Measurements from ENCODE around the gene CHMP1B.
A peak's percentile ranks its signal among the peaks of the same experiment; 100 is the strongest.

The CHMP1B gene

GRCh38 chr18:11851146-11851805 is at the start of gene CHMP1B:
TSS of gene CHMP1B (plus strand) at chr18:11851413. CDS start at chr18:11851512, 99 bp downstream.
- peak; percentile 80 for DNase-seq (ENCODE audit: low read depth, low spot score)

- no peak for DNase-seq (ENCODE audit: low read depth, low spot score)
These were observed 49.6 kb upstream of the CHMP1B start for GRCh38 chr18:11801573-11801972.

- DNase-seq (ENCODE audit: low read depth, low spot score): no peak
These were observed 49.1 kb upstream of the CHMP1B start for GRCh38 chr18:11802158-11802557.

GRCh38 chr18:11802586-11802985 is 48.6 kb upstream of the CHMP1B start:
- no peak for DNase-seq (ENCODE audit: low read depth, low spot score)

GRCh38 chr18:11807233-11807632 is 44.0 kb upstream of the CHMP1B start:
- DNase-seq (ENCODE audit: low read depth, low spot score): no peak

GRCh38 chr18:11808001-11808855 is 43.0 kb upstream of the CHMP1B start:
- DNase-seq (ENCODE audit: low read depth, low spot score): peak; percentile 87

GRCh38 chr18:11809895-11810294 is 41.3 kb upstream of the CHMP1B start:
- DNase-seq (ENCODE audit: low read depth, low spot score): no peak

GRCh38 chr18:11810379-11810778 is 40.8 kb upstream of the CHMP1B start:
- DNase-seq (ENCODE audit: low read depth, low spot score): no peak

GRCh38 chr18:11811009-11811408 is 40.2 kb upstream of the CHMP1B start:
- no peak for DNase-seq (ENCODE audit: low read depth, low spot score)

- no peak for DNase-seq (ENCODE audit: low read depth, low spot score)
These were observed 34.0 kb upstream of the CHMP1B start for GRCh38 chr18:11817229-11817628.

GRCh38 chr18:11818486-11819203 is 32.6 kb upstream of the CHMP1B start:
- DNase-seq (ENCODE audit: low read depth, low spot score): no peak

GRCh38 chr18:11819938-11820337 is 31.3 kb upstream of the CHMP1B start:
- DNase-seq (ENCODE audit: low read depth, low spot score): no peak

GRCh38 chr18:11820697-11821096 is 30.5 kb upstream of the CHMP1B start:
- no peak for DNase-seq (ENCODE audit: low read depth, low spot score)

GRCh38 chr18:11821208-11821607 is 30.0 kb upstream of the CHMP1B start:
- DNase-seq (ENCODE audit: low read depth, low spot score): no peak

GRCh38 chr18:11821643-11822237 is 29.5 kb upstream of the CHMP1B start:
- DNase-seq (ENCODE audit: low read depth, low spot score): no peak

- no peak for DNase-seq (ENCODE audit: low read depth, low spot score)
These were observed 27.7 kb upstream of the CHMP1B start for GRCh38 chr18:11823545-11823944.

GRCh38 chr18:11826836-11827235 is 24.4 kb upstream of the CHMP1B start:
- DNase-seq (ENCODE audit: low read depth, low spot score): no peak

GRCh38 chr18:11828786-11829432 is 22.3 kb upstream of the CHMP1B start:
- no peak for DNase-seq (ENCODE audit: low read depth, low spot score)

GRCh38 chr18:11830585-11830984 is 20.6 kb upstream of the CHMP1B start:
- no peak for DNase-seq (ENCODE audit: low read depth, low spot score)

GRCh38 chr18:11831921-11832320 is 19.3 kb upstream of the CHMP1B start:
- no peak for DNase-seq (ENCODE audit: low read depth, low spot score)

- DNase-seq (ENCODE audit: low read depth, low spot score): no peak
These were observed 16.4 kb upstream of the CHMP1B start for GRCh38 chr18:11834772-11835171.

Data from iPS DF 19.7 (cell line).